ENCODE results near the gene MICAL3. TPM values are rescaled to one million over a fixed set of nuclear protein-coding genes. Genes with fewer than 3 reads are reported as not detected.

MICAL3 gene
- polyA plus RNA-seq, 2 of the 4 experiments (the other 2 are of a cell fraction), result 20.5 to 30.1 TPM

DNA sequence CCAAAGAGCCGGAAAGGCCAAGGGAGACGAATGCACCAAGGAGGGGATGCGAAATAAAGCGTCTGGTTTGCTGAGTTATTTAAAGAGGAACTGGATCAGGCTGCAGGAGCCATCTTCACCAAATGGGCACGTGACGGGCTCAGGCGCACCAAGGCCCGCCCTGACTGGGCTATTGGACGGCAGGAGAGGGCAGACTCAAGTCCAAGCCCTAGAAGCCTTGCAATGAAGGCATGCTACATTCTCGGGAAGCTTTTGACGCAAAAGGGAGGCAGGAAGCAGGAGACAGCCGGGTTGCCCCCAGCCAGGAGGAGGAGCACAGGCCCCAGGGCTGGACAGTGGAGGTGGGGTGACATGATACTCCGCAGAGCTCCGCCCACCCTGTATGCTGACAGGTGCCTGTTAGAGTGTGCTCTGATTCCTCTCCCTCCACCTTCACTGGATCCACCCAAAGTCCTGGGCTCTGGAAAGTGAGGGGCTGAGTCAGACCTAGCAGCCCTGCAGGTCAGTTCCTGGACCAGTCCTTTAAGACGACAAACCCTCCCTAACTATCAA is 208.6 kb downstream of the MICAL3 start:
- WGBS (ENCODE audit: missing lambda C conversion rate), result 90% methylated on average over 15 of the region's 15 CpGs
- Histone ChIP-seq H3K27ac (no peak overlapping the region), H3K4me1 (no peaks in the 10 kb centered on the region), H3K9me3 (no peaks in the 10 kb centered on the region), H3K4me3 (no peak overlapping the region), H3K4me2 (no peak overlapping the region)
- CTCF ChIA-PET, result interaction anchor here (4.3 kb wide), 1 partner anchor 14 kb away, joined by 25 read pairs; no protein-coding TSS in a partner anchor
- FAIRE-seq (no peak), ATAC-seq (0 out of 6 replicates have a peak, but pooled peaks of 1 of the 2 experiments have one; percentile 16), DNase-seq (ENCODE audit: low read depth in 1 of 2, low spot score in 1 of 2) (no peak)
- TF ChIP-seq, protein P1, sequence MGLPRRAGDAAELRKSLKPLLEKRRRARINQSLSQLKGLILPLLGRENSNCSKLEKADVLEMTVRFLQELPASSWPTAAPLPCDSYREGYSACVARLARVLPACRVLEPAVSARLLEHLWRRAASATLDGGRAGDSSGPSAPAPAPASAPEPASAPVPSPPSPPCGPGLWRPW (IDR thresholded peaks at IDR 0.05), result no peak
- TF ChIP-seq EHMT2 (IDR thresholded peaks at IDR 0.05; ENCODE audit: low read depth) (no peak), TP53 (CRISPR knock-in tag; IDR thresholded peaks at IDR 0.05) (no peak), CEBPB (IDR thresholded peaks at IDR 0.05) (no peak), MAZ (IDR thresholded peaks at IDR 0.05; ENCODE audit: borderline replicate concordance, low read depth, low read length) (no peak), ATOH8 (CRISPR knock-in tag; IDR thresholded peaks at IDR 0.05; ENCODE audit: low read depth) (no peak), HOXB13 (CRISPR knock-in tag; IDR thresholded peaks at IDR 0.05; ENCODE audit: low read depth) (no peak), NR3C1 (IDR thresholded peaks at IDR 0.05) (no peak), KDM1A (IDR thresholded peaks at IDR 0.05; ENCODE audit: low read depth) (no peak), FOXS1 (CRISPR knock-in tag; IDR thresholded peaks at IDR 0.05) (no peak), POLR2AphosphoS2 (conservative IDR thresholded peaks at IDR 0.05; ENCODE audit: low read length) (no peak), SMC3 (IDR thresholded peaks at IDR 0.05) (no peak), MYC (IDR thresholded peaks at IDR 0.05; ENCODE audit: borderline replicate concordance, low read length) (no peak), ESRRA (IDR thresholded peaks at IDR 0.05; ENCODE audit: borderline replicate concordance, low read length) (no peak), NFE2L2 (conservative IDR thresholded peaks at IDR 0.05; ENCODE audit: low read length) (no peak), ZC3H11A (IDR thresholded peaks at IDR 0.05) (no peak), HMGXB4 (CRISPR knock-in tag; IDR thresholded peaks at IDR 0.05; ENCODE audit: borderline replicate concordance) (no peak)
- TF ChIP-seq, protein P2, sequence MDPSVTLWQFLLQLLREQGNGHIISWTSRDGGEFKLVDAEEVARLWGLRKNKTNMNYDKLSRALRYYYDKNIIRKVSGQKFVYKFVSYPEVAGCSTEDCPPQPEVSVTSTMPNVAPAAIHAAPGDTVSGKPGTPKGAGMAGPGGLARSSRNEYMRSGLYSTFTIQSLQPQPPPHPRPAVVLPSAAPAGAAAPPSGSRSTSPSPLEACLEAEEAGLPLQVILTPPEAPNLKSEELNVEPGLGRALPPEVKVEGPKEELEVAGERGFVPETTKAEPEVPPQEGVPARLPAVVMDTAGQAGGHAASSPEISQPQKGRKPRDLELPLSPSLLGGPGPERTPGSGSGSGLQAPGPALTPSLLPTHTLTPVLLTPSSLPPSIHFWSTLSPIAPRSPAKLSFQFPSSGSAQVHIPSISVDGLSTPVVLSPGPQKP (IDR thresholded peaks at IDR 0.05; ENCODE audit: low read depth, low read length), result no peak
- TF ChIP-seq, protein P3, sequence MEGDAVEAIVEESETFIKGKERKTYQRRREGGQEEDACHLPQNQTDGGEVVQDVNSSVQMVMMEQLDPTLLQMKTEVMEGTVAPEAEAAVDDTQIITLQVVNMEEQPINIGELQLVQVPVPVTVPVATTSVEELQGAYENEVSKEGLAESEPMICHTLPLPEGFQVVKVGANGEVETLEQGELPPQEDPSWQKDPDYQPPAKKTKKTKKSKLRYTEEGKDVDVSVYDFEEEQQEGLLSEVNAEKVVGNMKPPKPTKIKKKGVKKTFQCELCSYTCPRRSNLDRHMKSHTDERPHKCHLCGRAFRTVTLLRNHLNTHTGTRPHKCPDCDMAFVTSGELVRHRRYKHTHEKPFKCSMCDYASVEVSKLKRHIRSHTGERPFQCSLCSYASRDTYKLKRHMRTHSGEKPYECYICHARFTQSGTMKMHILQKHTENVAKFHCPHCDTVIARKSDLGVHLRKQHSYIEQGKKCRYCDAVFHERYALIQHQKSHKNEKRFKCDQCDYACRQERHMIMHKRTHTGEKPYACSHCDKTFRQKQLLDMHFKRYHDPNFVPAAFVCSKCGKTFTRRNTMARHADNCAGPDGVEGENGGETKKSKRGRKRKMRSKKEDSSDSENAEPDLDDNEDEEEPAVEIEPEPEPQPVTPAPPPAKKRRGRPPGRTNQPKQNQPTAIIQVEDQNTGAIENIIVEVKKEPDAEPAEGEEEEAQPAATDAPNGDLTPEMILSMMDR (IDR thresholded peaks at IDR 0.05), result no peak
- TF ChIP-seq, protein P4, sequence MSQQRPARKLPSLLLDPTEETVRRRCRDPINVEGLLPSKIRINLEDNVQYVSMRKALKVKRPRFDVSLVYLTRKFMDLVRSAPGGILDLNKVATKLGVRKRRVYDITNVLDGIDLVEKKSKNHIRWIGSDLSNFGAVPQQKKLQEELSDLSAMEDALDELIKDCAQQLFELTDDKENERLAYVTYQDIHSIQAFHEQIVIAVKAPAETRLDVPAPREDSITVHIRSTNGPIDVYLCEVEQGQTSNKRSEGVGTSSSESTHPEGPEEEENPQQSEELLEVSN (IDR thresholded peaks at IDR 0.05; ENCODE audit: borderline replicate concordance, low read depth), result no peak
- POLR2A ChIA-PET, result no interaction called here
